Breast epithelium (tissue), 3 donors: Measurements from ENCODE around the gene RNH1.

Experiments used
- POLR2AphosphoS5 ChIP-seq, 3 donors: sonication (generic); formaldehyde crosslinking; IDR thresholded peaks; one replicate each; pipeline ENCODE4 v1.6.1; 2017; ENCODE audit warnings: antibody characterized with exemption in 3 of 3
- TF ChIP-seq, protein P1 (sequence below), 3 donors: fragments of 450-650 bp; IDR thresholded peaks; one replicate each; pipeline ENCODE4 v1.5.1; 2016 to 2017; ENCODE audit warnings: antibody characterized with exemption in 3 of 3, mild to moderate bottlenecking in 3 of 3, moderate library complexity in 3 of 3

DNA sequence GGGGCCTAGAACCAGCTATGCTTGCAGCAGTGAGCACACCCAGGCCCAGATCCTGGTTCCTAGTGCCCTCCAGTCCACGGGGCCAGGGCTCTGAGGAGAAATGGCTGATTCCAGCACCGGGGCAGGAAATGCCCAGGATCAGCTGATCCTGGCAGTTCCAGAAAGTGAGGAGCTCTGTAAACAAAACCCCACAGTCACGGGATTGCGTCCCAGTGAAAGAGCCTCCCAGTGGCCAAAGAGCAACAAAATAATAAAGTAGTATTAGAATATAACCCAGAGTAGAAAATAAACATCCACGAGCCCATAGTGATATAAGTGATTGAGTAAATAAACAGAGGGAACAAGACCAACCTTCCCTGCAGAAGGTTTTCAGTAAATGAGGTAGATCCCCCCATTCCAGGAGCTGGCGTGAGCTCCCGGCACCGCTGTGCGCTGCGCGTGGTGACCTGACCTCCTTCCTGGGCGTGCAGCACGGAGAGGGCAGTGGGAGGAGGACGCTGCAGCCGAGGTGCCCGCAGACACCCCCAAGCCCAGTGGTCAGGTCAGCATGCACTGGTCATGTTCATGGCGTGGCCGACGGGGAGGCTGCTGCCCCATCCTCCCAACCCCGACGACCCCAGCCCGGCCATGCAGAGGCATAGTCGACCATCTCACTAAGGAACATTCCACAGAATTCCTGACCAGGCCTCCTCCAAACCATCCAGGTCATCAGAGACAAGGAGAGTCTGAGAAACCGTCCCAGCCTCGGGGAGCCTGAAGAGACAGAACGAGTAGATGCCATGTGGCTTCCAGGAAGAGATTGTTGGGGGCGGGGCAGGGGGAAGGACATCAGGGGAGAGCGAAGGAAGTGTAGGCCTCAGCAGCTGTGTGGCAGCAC, 37.1 kb downstream of the RNH1 start:
- peak; percentile 42 to 48 (median 43) for TF ChIP-seq POLR2AphosphoS5 (IDR thresholded peaks at IDR 0.05)
- TF ChIP-seq, protein P1, sequence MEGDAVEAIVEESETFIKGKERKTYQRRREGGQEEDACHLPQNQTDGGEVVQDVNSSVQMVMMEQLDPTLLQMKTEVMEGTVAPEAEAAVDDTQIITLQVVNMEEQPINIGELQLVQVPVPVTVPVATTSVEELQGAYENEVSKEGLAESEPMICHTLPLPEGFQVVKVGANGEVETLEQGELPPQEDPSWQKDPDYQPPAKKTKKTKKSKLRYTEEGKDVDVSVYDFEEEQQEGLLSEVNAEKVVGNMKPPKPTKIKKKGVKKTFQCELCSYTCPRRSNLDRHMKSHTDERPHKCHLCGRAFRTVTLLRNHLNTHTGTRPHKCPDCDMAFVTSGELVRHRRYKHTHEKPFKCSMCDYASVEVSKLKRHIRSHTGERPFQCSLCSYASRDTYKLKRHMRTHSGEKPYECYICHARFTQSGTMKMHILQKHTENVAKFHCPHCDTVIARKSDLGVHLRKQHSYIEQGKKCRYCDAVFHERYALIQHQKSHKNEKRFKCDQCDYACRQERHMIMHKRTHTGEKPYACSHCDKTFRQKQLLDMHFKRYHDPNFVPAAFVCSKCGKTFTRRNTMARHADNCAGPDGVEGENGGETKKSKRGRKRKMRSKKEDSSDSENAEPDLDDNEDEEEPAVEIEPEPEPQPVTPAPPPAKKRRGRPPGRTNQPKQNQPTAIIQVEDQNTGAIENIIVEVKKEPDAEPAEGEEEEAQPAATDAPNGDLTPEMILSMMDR (IDR thresholded peaks at IDR 0.05), result peak in 2 of 3 donors; percentile 45 to 50
